Measurements from ENCODE around the gene SCYL3.

SCYL3 gene

GRCh38 chr1:169931795-169932231 lies 38.1 kb upstream of the SCYL3 start:
- no peak for TF ChIP-seq FOXM1 (IDR thresholded peaks at IDR 0.05; ENCODE audit: borderline replicate concordance, low read depth)
- no peak for TF ChIP-seq TCF12 (IDR thresholded peaks at IDR 0.05; ENCODE audit: low read depth)
- TF ChIP-seq EGR1 (IDR thresholded peaks at IDR 0.05), result no peak
- no peak for TF ChIP-seq MAX (IDR thresholded peaks at IDR 0.05)
- TF ChIP-seq CREB1 (IDR thresholded peaks at IDR 0.05; ENCODE audit: low read depth), result no peak
- TF ChIP-seq, protein P1, sequence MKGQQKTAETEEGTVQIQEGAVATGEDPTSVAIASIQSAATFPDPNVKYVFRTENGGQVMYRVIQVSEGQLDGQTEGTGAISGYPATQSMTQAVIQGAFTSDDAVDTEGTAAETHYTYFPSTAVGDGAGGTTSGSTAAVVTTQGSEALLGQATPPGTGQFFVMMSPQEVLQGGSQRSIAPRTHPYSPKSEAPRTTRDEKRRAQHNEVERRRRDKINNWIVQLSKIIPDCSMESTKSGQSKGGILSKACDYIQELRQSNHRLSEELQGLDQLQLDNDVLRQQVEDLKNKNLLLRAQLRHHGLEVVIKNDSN (IDR thresholded peaks at IDR 0.05), result no peak
- TF ChIP-seq REST (IDR thresholded peaks at IDR 0.05; ENCODE audit: low read depth), result no peak
- no peak for TF ChIP-seq CEBPB (IDR thresholded peaks at IDR 0.05)
- TF ChIP-seq ZBTB7A (IDR thresholded peaks at IDR 0.05; ENCODE audit: low read depth), result no peak
- TF ChIP-seq YY1 (IDR thresholded peaks at IDR 0.05; ENCODE audit: low read depth), result no peak
- TF ChIP-seq NFIC (IDR thresholded peaks at IDR 0.05), result no peak

- TF ChIP-seq REST (IDR thresholded peaks at IDR 0.05; ENCODE audit: low read depth), result no peak
- TF ChIP-seq NFIC (IDR thresholded peaks at IDR 0.05), result no peak
- TF ChIP-seq MAX (IDR thresholded peaks at IDR 0.05), result no peak
- TF ChIP-seq FOXM1 (IDR thresholded peaks at IDR 0.05; ENCODE audit: borderline replicate concordance, low read depth), result no peak
- no peak for TF ChIP-seq EP300 (IDR thresholded peaks at IDR 0.05; ENCODE audit: borderline replicate concordance)
- no peak for TF ChIP-seq RAD21 (IDR thresholded peaks at IDR 0.05; ENCODE audit: low read depth)
- no peak for TF ChIP-seq TEAD4 (IDR thresholded peaks at IDR 0.05)
- TF ChIP-seq YY1 (IDR thresholded peaks at IDR 0.05; ENCODE audit: low read depth), result no peak
Measured at GRCh38 chr1:169929210-169929526, 35.5 kb upstream of the SCYL3 start.

- no peak for TF ChIP-seq TAF1 (IDR thresholded peaks at IDR 0.05; ENCODE audit: low read depth)
- no peak for TF ChIP-seq ZBTB7A (IDR thresholded peaks at IDR 0.05; ENCODE audit: low read depth)
- peak; percentile 76 for TF ChIP-seq RAD21 (IDR thresholded peaks at IDR 0.05; ENCODE audit: low read depth)
Measured at GRCh38 chr1:169928438-169929209, 34.9 kb upstream of the SCYL3 start.

DNA sequence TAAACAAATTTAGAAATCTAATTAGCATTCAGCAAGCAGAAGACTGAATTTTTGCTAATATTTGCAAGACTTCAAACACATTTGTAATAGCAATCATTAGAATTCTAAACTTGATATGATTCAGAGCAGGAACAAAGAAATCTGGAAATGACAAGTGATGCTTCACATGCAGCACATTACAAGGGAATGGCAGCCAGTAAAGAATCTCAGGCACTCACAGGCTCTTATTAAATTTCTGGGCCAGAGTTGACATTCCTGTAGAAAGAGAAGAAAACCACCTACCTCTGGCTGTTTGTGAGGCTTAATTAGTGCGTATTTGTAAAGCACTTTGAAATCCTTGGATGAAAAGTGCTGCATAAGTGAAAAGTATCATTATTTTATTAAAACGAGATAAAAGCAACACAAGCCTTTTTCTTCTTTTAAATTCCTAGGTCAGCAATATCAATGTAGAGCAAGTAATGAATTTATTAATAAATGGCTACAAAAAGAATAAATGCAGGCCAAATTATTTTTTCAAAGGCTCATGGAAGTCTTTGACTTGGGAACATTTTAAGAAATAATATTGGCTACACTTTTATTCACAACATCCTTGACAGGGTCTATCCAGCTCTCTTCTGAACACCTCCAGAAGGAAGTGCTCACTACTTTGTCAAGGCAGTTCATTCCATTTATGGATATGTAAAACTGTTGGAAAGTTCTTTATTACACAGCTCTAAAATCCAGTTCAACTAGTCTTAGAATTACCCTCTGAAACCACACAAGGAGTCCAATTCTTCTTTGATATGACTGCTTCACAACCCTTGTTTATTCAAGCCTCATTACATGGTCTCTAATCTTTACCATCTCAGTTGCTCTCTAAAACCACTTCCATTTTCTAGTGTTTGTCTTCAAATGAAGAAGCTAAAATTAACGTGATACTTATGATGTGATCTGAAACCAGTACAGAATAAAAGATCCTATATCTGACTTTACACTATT lies 32.1 kb upstream of the SCYL3 start:
- no peak for TF ChIP-seq NFIC (IDR thresholded peaks at IDR 0.05)
- no peak for TF ChIP-seq FOXM1 (IDR thresholded peaks at IDR 0.05; ENCODE audit: borderline replicate concordance, low read depth)
- TF ChIP-seq MAX (IDR thresholded peaks at IDR 0.05), result no peak
- TF ChIP-seq TEAD4 (IDR thresholded peaks at IDR 0.05), result no peak
- TF ChIP-seq ZBTB7A (IDR thresholded peaks at IDR 0.05; ENCODE audit: low read depth), result no peak
- TF ChIP-seq REST (IDR thresholded peaks at IDR 0.05; ENCODE audit: low read depth), result no peak
- no peak for TF ChIP-seq YY1 (IDR thresholded peaks at IDR 0.05; ENCODE audit: low read depth)
- TF ChIP-seq, protein P1 (IDR thresholded peaks at IDR 0.05), result no peak
- TF ChIP-seq EP300 (IDR thresholded peaks at IDR 0.05; ENCODE audit: borderline replicate concordance), result no peak
- TF ChIP-seq EGR1 (IDR thresholded peaks at IDR 0.05), result no peak
- no peak for TF ChIP-seq TAF1 (IDR thresholded peaks at IDR 0.05; ENCODE audit: low read depth)
- no peak for TF ChIP-seq TCF12 (IDR thresholded peaks at IDR 0.05; ENCODE audit: low read depth)
- TF ChIP-seq RAD21 (IDR thresholded peaks at IDR 0.05; ENCODE audit: low read depth), result no peak
- TF ChIP-seq CEBPB (IDR thresholded peaks at IDR 0.05), result no peak
- no peak for TF ChIP-seq CREB1 (IDR thresholded peaks at IDR 0.05; ENCODE audit: low read depth)
